ENCODE measurements around the gene TMEM247. TPM values are rescaled to one million over a fixed set of nuclear protein-coding genes. Genes with fewer than 3 reads are reported as not detected.

TMEM247 gene
- total RNA-seq, 6 experiments from 2014 or later = not detected

- no peak overlapping the region; the same call in 1 of the 2 replicates for H3K4me3 Mint-ChIP-seq
- no peak overlapping the region for H3K27ac Mint-ChIP-seq
- peak; percentile 23 for TF ChIP-seq CTCF (IDR thresholded peaks at IDR 0.05)
- H3K9me3 Mint-ChIP-seq = no peaks in the 10 kb centered on the region
- H3K27me3 Mint-ChIP-seq (ENCODE audit: insufficient read depth) = no peaks in the 10 kb centered on the region; the same call in 1 of the 2 replicates
- H3K36me3 Mint-ChIP-seq (ENCODE audit: low read depth) = no peaks in the 10 kb centered on the region
- no peak for DNase-seq
- H3K4me1 Mint-ChIP-seq (ENCODE audit: low read depth) = peaks cover 25% of the 10 kb centered on the region
These were observed 17.6 kb upstream of the TMEM247 start for GRCh38 chr2:46461709-46462171.

- Mint-ChIP-seq H3K4me1 (ENCODE audit: low read depth) (peaks cover 25% of the 10 kb centered on the region), H3K27me3 (ENCODE audit: insufficient read depth) (no peaks in the 10 kb centered on the region), H3K4me3 (no peak overlapping the region), H3K36me3 (ENCODE audit: low read depth) (no peaks in the 10 kb centered on the region), H3K27ac (no peak overlapping the region), H3K9me3 (no peaks in the 10 kb centered on the region)
- no peak for TF ChIP-seq CTCF (IDR thresholded peaks at IDR 0.05)
- DNase-seq = no peak
These were observed 16.4 kb upstream of the TMEM247 start for GRCh38 chr2:46462936-46463335.

- Mint-ChIP-seq H3K27me3 (ENCODE audit: insufficient read depth) (peaks cover 3% of the 10 kb centered on the region), H3K4me3 (no peak overlapping the region), H3K9me3 (no peaks in the 10 kb centered on the region), H3K27ac (no peak overlapping the region), H3K4me1 (ENCODE audit: low read depth) (peaks cover 21% of the 10 kb centered on the region), H3K36me3 (ENCODE audit: low read depth) (no peaks in the 10 kb centered on the region)
- no peak for TF ChIP-seq CTCF (IDR thresholded peaks at IDR 0.05)
- DNase-seq = no peak
These were observed 10.2 kb upstream of the TMEM247 start for GRCh38 chr2:46469116-46469515.

GRCh38 chr2:46469700-46470099, 9.7 kb upstream of the TMEM247 start:
- H3K27me3 Mint-ChIP-seq (ENCODE audit: insufficient read depth) = peaks cover 3% of the 10 kb centered on the region
- peaks cover 15% of the 10 kb centered on the region for H3K4me1 Mint-ChIP-seq (ENCODE audit: low read depth)
- H3K4me3 Mint-ChIP-seq = no peak overlapping the region
- no peak for DNase-seq
- H3K36me3 Mint-ChIP-seq (ENCODE audit: low read depth) = no peaks in the 10 kb centered on the region
- TF ChIP-seq CTCF (IDR thresholded peaks at IDR 0.05) = no peak
- no peaks in the 10 kb centered on the region for H3K9me3 Mint-ChIP-seq
- H3K27ac Mint-ChIP-seq = no peak overlapping the region

- no peak for TF ChIP-seq CTCF (IDR thresholded peaks at IDR 0.05)
- peaks cover 8% of the 10 kb centered on the region for H3K27me3 Mint-ChIP-seq (ENCODE audit: insufficient read depth)
- H3K4me3 Mint-ChIP-seq = no peak overlapping the region
- H3K36me3 Mint-ChIP-seq (ENCODE audit: low read depth) = no peaks in the 10 kb centered on the region
- peaks cover 14% of the 10 kb centered on the region for H3K4me1 Mint-ChIP-seq (ENCODE audit: low read depth)
- peaks cover 1% of the 10 kb centered on the region; the same call in 1 of the 2 replicates for H3K9me3 Mint-ChIP-seq
- DNase-seq = no peak
- H3K27ac Mint-ChIP-seq = no peak overlapping the region
These were observed 9.2 kb upstream of the TMEM247 start for GRCh38 chr2:46470114-46470628.
